GM21619 (cell line): ENCODE measurements around the gene THAP3.

ENCODE experiments used
- ATAC-seq: cut with Tn5 transposase; IDR thresholded peaks from one replicate; pipeline ENCODE4 v1.9.1; 2021; ENCODE audit not compliant: unreplicated experiment

THAP3 gene

GRCh38 chr1:6666696-6667095 lies 42.0 kb downstream of the THAP3 start:
- no peak for ATAC-seq

- no peak for ATAC-seq
Observed at GRCh38 chr1:6667139-6667538, 42.5 kb downstream of the THAP3 start.

GRCh38 chr1:6668503-6668902 lies 43.8 kb downstream of the THAP3 start:
- ATAC-seq = no peak

- no peak for ATAC-seq
Observed at GRCh38 chr1:6672558-6672957, 47.9 kb downstream of the THAP3 start.

GRCh38 chr1:6673816-6674398 lies 49.2 kb downstream of the THAP3 start:
- no peak for ATAC-seq

- ATAC-seq = no peak
Observed at GRCh38 chr1:6674771-6675170, 50.1 kb downstream of the THAP3 start.

- ATAC-seq = no peak
Observed at GRCh38 chr1:6675941-6676340, 51.3 kb downstream of the THAP3 start.
